Colonic mucosa (tissue), 4 donors: ENCODE data around the gene HSDL2. TPM values are rescaled to one million over a fixed set of nuclear protein-coding genes. Genes with fewer than 3 reads are reported as not detected.

Experiments used
- DNase-seq: peaks from one replicate; pipeline ENCODE4 v3.0.0-alpha.2; 2020
- H3K27ac ChIP-seq: fragments of 200-600 bp; one replicate; pipeline ENCODE4 v1.8.0; 2021
- H3K27me3 ChIP-seq: fragments of 200-600 bp; one replicate; pipeline ENCODE4 v1.8.0; 2021
- H3K36me3 ChIP-seq: fragments of 200-600 bp; one replicate; pipeline ENCODE4 v1.8.0; 2021
- H3K4me1 ChIP-seq: fragments of 200-600 bp; one replicate; pipeline ENCODE4 v1.8.0; 2021; ENCODE audit warnings: mild to moderate bottlenecking
- H3K4me3 ChIP-seq: fragments of 200-600 bp; one replicate; pipeline ENCODE4 v1.8.0; 2021
- H3K9ac ChIP-seq, 2 donors: one replicate each; pipeline ENCODE4 v1.7.0; 2013; ENCODE audit warnings: control low read depth in 2 of 2, low read depth in 2 of 2, low read length in 2 of 2
- H3K9me3 ChIP-seq: fragments of 200-600 bp; one replicate; pipeline ENCODE4 v1.8.0; 2021
- CTCF ChIP-seq: fragments of 200-600 bp; IDR thresholded peaks from one replicate; pipeline ENCODE4 v1.8.0; 2022; ENCODE audit warnings: antibody characterized with exemption, mild to moderate bottlenecking
- intact Hi-C: fragments of 100-400 bp; cut with DNase I; formaldehyde crosslinking; loops from one replicate; pipeline ENCODE4 v1.14.1; 2022
- total RNA-seq, 2 donors: library from RNA; stranded (reverse); fragmentation: NEBNext Ultra II Directional in 1 of 2; extraction: Animal tissue kit (Norgen Biotek cat#: 25700) in 1 of 2; gene quantifications; one replicate each; pipeline ENCODE4 v1.2.1, GENCODE V29; 2021
- donor health status: healthy.
- donor health status: DM: no; HTN: no; CAD: no.
- donor health status: DM: no; HTN: no; CAD: no.

HSDL2 gene
- total RNA-seq, 2 donors from 2014 or later: 45.4 to 48.9 TPM

DNA sequence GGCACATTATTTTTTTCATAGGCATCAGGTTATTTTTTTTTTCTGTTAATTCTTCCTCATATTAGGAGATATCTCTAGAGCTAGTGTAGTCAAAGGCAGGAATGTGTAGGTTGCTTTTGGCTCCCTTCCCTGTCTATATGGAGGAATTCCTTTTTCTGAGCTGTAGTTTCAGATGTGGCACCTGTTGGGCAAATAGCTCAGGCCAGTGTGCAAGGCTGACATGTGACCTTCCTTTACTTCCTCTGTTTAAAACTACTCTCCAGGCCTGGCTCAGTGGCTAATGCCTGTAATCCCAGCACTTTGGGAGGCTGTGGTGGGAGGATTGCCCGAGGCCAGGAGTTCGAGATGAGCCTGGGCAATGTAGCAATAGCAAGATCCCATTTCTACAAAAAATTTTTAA, 66.2 kb downstream of the HSDL2 start:
- Histone ChIP-seq H3K27me3 (no peaks in the 10 kb centered on the region), H3K9me3 (no peaks in the 10 kb centered on the region), H3K9ac (no peak overlapping the region), H3K36me3 (no peaks in the 10 kb centered on the region), H3K27ac (no peak overlapping the region), H3K4me3 (no peak overlapping the region), H3K4me1 (no peaks in the 10 kb centered on the region)
- no peak for TF ChIP-seq CTCF
- DNase-seq: no peak
- intact Hi-C loops: no loop called here

- no peak for DNase-seq
- H3K36me3 ChIP-seq: no peaks in the 10 kb centered on the region
- H3K4me1 ChIP-seq: no peaks in the 10 kb centered on the region
- no peak overlapping the region for H3K4me3 ChIP-seq
- H3K9ac ChIP-seq: no peak overlapping the region
- intact Hi-C loops: no loop called here
- no peak overlapping the region for H3K27ac ChIP-seq
- H3K9me3 ChIP-seq: no peaks in the 10 kb centered on the region
- H3K27me3 ChIP-seq: no peaks in the 10 kb centered on the region
- TF ChIP-seq CTCF: no peak
These were observed 66.6 kb downstream of the HSDL2 start for GRCh38 chr9:112446526-112446925.

DNA sequence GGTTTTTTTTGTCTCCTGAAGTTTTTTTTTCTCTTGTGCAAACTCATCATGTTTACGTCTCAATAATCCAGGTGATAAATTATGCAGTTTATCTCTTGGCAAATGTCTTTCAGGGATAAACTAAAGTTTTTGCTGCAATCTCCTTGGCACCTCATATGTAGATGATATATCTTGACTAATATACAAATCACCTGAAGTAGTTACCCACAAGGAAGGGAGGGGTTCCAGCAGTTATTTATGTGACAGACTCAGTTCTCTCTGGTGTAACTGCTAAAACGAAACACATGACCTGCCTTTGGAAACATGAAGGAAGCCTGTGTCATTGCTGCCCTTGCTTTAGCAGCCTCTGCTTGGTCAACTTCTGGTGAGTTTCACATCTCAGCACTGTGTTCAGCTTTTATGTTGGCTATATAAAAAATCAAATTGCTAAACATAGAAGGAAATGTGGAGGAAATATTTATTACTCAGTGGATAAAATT, 67.4 kb downstream of the HSDL2 start:
- TF ChIP-seq CTCF: no peak
- Histone ChIP-seq H3K36me3 (no peaks in the 10 kb centered on the region), H3K27ac (no peak overlapping the region), H3K4me3 (no peak overlapping the region), H3K9me3 (no peaks in the 10 kb centered on the region), H3K9ac (no peak overlapping the region), H3K4me1 (no peaks in the 10 kb centered on the region), H3K27me3 (no peaks in the 10 kb centered on the region)
- no peak for DNase-seq
- intact Hi-C loops: no loop called here

DNA sequence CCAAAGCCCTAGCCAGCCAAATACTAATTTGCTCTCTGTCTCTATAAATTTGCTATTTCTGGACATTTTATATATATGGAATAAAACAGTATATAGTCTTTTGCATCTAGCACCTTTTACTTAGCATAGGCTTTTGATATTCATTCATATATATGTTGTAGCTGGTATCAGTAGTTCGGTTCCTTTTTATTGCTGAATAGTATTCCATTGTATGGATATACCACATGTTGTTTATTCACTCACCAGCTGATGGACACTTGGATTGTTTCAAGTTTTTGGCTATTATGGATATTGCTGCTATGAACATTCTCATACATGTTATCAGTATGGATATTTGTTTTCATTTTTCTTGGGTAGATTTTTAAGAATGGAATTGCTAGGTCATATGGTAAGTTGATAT, 82.9 kb downstream of the HSDL2 start:
- Histone ChIP-seq H3K4me1 (no peaks in the 10 kb centered on the region), H3K4me3 (no peak overlapping the region), H3K9ac (no peak overlapping the region), H3K27me3 (no peaks in the 10 kb centered on the region), H3K36me3 (no peaks in the 10 kb centered on the region), H3K9me3 (no peaks in the 10 kb centered on the region), H3K27ac (no peak overlapping the region)
- intact Hi-C loops: no loop called here
- DNase-seq: no peak
- no peak for TF ChIP-seq CTCF

GRCh38 chr9:112465352-112465751, 85.4 kb downstream of the HSDL2 start:
- Histone ChIP-seq H3K9ac (no peak overlapping the region), H3K36me3 (no peaks in the 10 kb centered on the region), H3K4me3 (no peak overlapping the region), H3K27me3 (no peaks in the 10 kb centered on the region), H3K9me3 (no peaks in the 10 kb centered on the region), H3K27ac (no peak overlapping the region), H3K4me1 (no peaks in the 10 kb centered on the region)
- TF ChIP-seq CTCF: no peak
- intact Hi-C loops: no loop called here
- DNase-seq: no peak

- no peak overlapping the region for H3K27ac ChIP-seq
- intact Hi-C loops: no loop called here
- no peak overlapping the region for H3K9ac ChIP-seq
- no peaks in the 10 kb centered on the region for H3K9me3 ChIP-seq
- no peaks in the 10 kb centered on the region for H3K27me3 ChIP-seq
- no peak overlapping the region for H3K4me3 ChIP-seq
- H3K4me1 ChIP-seq: no peaks in the 10 kb centered on the region
- DNase-seq: no peak
- TF ChIP-seq CTCF: no peak
- no peaks in the 10 kb centered on the region for H3K36me3 ChIP-seq
These were observed 93.1 kb downstream of the HSDL2 start for GRCh38 chr9:112472996-112473395.
